OCI-LY7 (cell line): Measurements from ENCODE around the gene PTPRQ. TPM values are rescaled to one million over a fixed set of nuclear protein-coding genes. Genes with fewer than 3 reads are reported as not detected.
A peak's percentile ranks its signal among the peaks of the same experiment; 100 is the strongest.

ENCODE experiments used
- BruUV-seq: library from RNA; stranded (reverse); fragments of 400-500 nt; replicated peaks from 2 replicates; lab custom pipeline; 2021; lab: Mats Ljungman, UMichigan
- CTCF ChIA-PET: fragments of 300-600 bp; sonication (Branson Sonifier 250); formaldehyde crosslinking; loops from one replicate; lab custom pipeline; 2022; ENCODE audit warnings: antibody characterized with exemption; ENCODE audit not compliant: unreplicated experiment; lab: Charles Lee
- POLR2A ChIA-PET: fragments of 300-600 bp; sonication (Branson Sonifier 250); formaldehyde crosslinking; loops from one replicate; lab custom pipeline; 2022; ENCODE audit warnings: antibody characterized with exemption; lab: Charles Lee
- DNase-seq: peaks from one replicate; pipeline ENCODE4 v3.0.0-alpha.2; 2015; ENCODE audit warnings: low spot score
- H2AFZ ChIP-seq: fragments of 200-600 bp; sonication (generic), shearing (Covaris generic); 2 replicates; pipeline ENCODE4 v1.6.1; 2014; ENCODE audit warnings: mild to moderate bottlenecking, antibody characterized with exemption, low read length, moderate library complexity
- H3K27ac ChIP-seq: fragments of 200-600 bp; sonication (generic); 2 replicates; pipeline ENCODE4 v1.5.1; 2014; ENCODE audit warnings: mixed run types, low read depth, mild to moderate bottlenecking, moderate library complexity, low read length, inconsistent platforms; ENCODE audit not compliant: poor library complexity, severe bottlenecking
- H3K36me3 ChIP-seq: fragments of 200-600 bp; sonication (generic); 2 replicates; pipeline ENCODE4 v1.6.1; 2014; ENCODE audit warnings: mild to moderate bottlenecking, antibody characterized with exemption, low read length, moderate library complexity, mixed read lengths; ENCODE audit not compliant: insufficient read depth
- H3K4me1 ChIP-seq: fragments of 200-600 bp; sonication (generic); 2 replicates; pipeline ENCODE4 v1.5.1; 2014; ENCODE audit warnings: mild to moderate bottlenecking, low read length; ENCODE audit not compliant: insufficient read depth, poor library complexity, severe bottlenecking
- H3K4me2 ChIP-seq: fragments of 200-600 bp; sonication (generic); 2 replicates; pipeline ENCODE4 v1.6.1; 2014; ENCODE audit warnings: mild to moderate bottlenecking, low read length
- H3K4me3 ChIP-seq: fragments of 200-600 bp; sonication (generic); 2 replicates; pipeline ENCODE4 v1.5.1; 2014; ENCODE audit warnings: mild to moderate bottlenecking, low read depth, low read length; ENCODE audit not compliant: poor library complexity, severe bottlenecking
- H3K79me2 ChIP-seq: fragments of 200-600 bp; sonication (generic); 2 replicates; pipeline ENCODE4 v1.6.1; 2016; ENCODE audit warnings: low read depth, mild to moderate bottlenecking, low read length, moderate library complexity, mixed read lengths; ENCODE audit not compliant: insufficient read depth
- H3K9me2 ChIP-seq: fragments of 200-600 bp; sonication (generic); 2 replicates; pipeline ENCODE4 v1.6.1; 2016; ENCODE audit warnings: mild to moderate bottlenecking, low read length, mixed read lengths; ENCODE audit not compliant: insufficient read depth
- H3K9me3 ChIP-seq: fragments of 200-600 bp; sonication (generic); 2 replicates; pipeline ENCODE4 v1.6.1; 2014; ENCODE audit warnings: mild to moderate bottlenecking, mixed run types, low read length, mixed read lengths
- H4K20me1 ChIP-seq: fragments of 200-600 bp; sonication (generic); 2 replicates; pipeline ENCODE4 v1.6.1; 2014; ENCODE audit warnings: mild to moderate bottlenecking, antibody characterized with exemption, low read length, moderate library complexity, mixed read lengths; ENCODE audit not compliant: insufficient read depth
- EZH2phosphoT487 ChIP-seq: fragments of 200-600 bp; sonication (generic); IDR thresholded peaks from 2 replicates; pipeline ENCODE4 v1.6.1; 2018; ENCODE audit warnings: low read depth, borderline replicate concordance, mild to moderate bottlenecking, mixed run types, antibody characterized with exemption, low read length, moderate library complexity, mixed read lengths
- intact Hi-C: fragments of 100-400 bp; cut with micrococcal nuclease; formaldehyde crosslinking; loops from one replicate; pipeline ENCODE4 v1.10.0; 2022; ENCODE audit not compliant: unreplicated experiment
- total RNA-seq, 2 experiments: library from RNA; depleted of rRNA in 1 of 2; stranded (reverse); fragments of >200 nt in 1 of 2; shearing (Covaris generic) in 1 of 2; gene quantifications; 2 replicates each; pipeline ENCODE4 v1.2.3, GENCODE V29; 2014 to 2022
- TF ChIP-seq, protein P1 (sequence below): fragments of 200-600 bp; sonication (generic); conservative IDR thresholded peaks from 2 replicates; pipeline ENCODE4 v1.5.1; 2014; ENCODE audit warnings: mild to moderate bottlenecking, antibody characterized with exemption, low read length, moderate library complexity, mixed read lengths

PTPRQ gene
- total RNA-seq, 2 experiments from 2014 or later = not detected

GRCh38 chr12:80582431-80582830 lies 138.4 kb downstream of the PTPRQ start:
- DNase-seq = no peak
- Histone ChIP-seq H2AFZ (peak overlapping the region; percentile 35; the same call in 1 of the 2 replicates), H3K27ac (no peak overlapping the region), H3K4me1 (no peaks in the 10 kb centered on the region), H3K4me2 (no peak overlapping the region), H3K9me2 (no peaks in the 10 kb centered on the region), H3K36me3 (no peaks in the 10 kb centered on the region), H3K79me2 (no peaks in the 10 kb centered on the region), H4K20me1 (no peaks in the 10 kb centered on the region), H3K9me3 (no peaks in the 10 kb centered on the region), H3K4me3 (no peak overlapping the region)
- intact Hi-C loops = no loop called here
- POLR2A ChIA-PET = no interaction called here
- CTCF ChIA-PET = no interaction called here
- TF ChIP-seq, protein P1, sequence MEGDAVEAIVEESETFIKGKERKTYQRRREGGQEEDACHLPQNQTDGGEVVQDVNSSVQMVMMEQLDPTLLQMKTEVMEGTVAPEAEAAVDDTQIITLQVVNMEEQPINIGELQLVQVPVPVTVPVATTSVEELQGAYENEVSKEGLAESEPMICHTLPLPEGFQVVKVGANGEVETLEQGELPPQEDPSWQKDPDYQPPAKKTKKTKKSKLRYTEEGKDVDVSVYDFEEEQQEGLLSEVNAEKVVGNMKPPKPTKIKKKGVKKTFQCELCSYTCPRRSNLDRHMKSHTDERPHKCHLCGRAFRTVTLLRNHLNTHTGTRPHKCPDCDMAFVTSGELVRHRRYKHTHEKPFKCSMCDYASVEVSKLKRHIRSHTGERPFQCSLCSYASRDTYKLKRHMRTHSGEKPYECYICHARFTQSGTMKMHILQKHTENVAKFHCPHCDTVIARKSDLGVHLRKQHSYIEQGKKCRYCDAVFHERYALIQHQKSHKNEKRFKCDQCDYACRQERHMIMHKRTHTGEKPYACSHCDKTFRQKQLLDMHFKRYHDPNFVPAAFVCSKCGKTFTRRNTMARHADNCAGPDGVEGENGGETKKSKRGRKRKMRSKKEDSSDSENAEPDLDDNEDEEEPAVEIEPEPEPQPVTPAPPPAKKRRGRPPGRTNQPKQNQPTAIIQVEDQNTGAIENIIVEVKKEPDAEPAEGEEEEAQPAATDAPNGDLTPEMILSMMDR = no peak
- no peak for TF ChIP-seq EZH2phosphoT487
- no TSS peak for BruUV-seq

DNA sequence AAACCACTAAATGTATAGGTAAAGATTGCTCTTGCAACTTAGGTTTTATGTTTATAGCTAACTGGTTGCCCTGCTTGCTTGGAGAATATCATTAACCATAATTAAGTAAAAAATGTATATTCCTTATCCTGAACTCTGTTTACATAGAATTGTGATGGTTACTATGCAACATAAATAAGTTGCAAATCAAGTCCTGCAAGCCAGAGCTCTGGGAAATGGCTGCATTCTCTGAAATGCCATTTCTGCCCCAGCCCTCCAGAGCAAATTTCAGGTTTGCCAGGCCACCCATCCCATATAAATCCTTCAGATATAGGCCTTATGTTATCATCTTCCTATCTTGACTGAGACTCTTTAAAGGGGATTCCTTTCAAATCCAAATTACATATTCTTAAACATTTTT lies 145.0 kb downstream of the PTPRQ start:
- Histone ChIP-seq H3K79me2 (no peaks in the 10 kb centered on the region), H2AFZ (no peak overlapping the region), H3K9me2 (no peaks in the 10 kb centered on the region), H3K27ac (no peak overlapping the region), H3K4me3 (no peak overlapping the region), H3K9me3 (no peaks in the 10 kb centered on the region), H3K36me3 (no peaks in the 10 kb centered on the region), H3K4me1 (no peaks in the 10 kb centered on the region), H4K20me1 (no peaks in the 10 kb centered on the region), H3K4me2 (no peak overlapping the region)
- CTCF ChIA-PET = no interaction called here
- POLR2A ChIA-PET = no interaction called here
- TF ChIP-seq EZH2phosphoT487 = no peak
- TF ChIP-seq, protein P1 = no peak
- no TSS peak for BruUV-seq
- intact Hi-C loops = no loop called here
- no peak for DNase-seq

- H3K4me3 ChIP-seq = no peak overlapping the region
- H3K4me1 ChIP-seq = no peaks in the 10 kb centered on the region
- H3K79me2 ChIP-seq = no peaks in the 10 kb centered on the region
- no peaks in the 10 kb centered on the region for H3K9me2 ChIP-seq
- ChIA-PET POLR2A (interaction anchor here (0.6 kb wide), 2 partner anchors 135 to 1750 kb away, joined by 3 to 5 read pairs; no protein-coding TSS in a partner anchor), CTCF (no interaction called here)
- no TSS peak for BruUV-seq
- no peak overlapping the region for H3K4me2 ChIP-seq
- H3K27ac ChIP-seq = no peak overlapping the region
- TF ChIP-seq EZH2phosphoT487 = no peak
- TF ChIP-seq, protein P1 = no peak
- H2AFZ ChIP-seq = no peak overlapping the region
- H4K20me1 ChIP-seq = no peaks in the 10 kb centered on the region
- H3K36me3 ChIP-seq = no peaks in the 10 kb centered on the region
- no peak for DNase-seq
- no peaks in the 10 kb centered on the region for H3K9me3 ChIP-seq
- intact Hi-C loops = no loop called here
Observed at GRCh38 chr12:80590085-80590484, 146.1 kb downstream of the PTPRQ start.
